Progenitor cell of endocrine pancreas (in vitro differentiated cells): Measurements from ENCODE around the gene CASD1. TPM values are rescaled to one million over a fixed set of nuclear protein-coding genes. Genes with fewer than 3 reads are reported as not detected.

Experiments used
- DNase-seq: peaks from one replicate; pipeline ENCODE4 v3.0.0; 2021; ENCODE audit warnings: low spot score; ENCODE audit not compliant: unreplicated experiment
- H3K27ac Mint-ChIP-seq: 2 replicates; pipeline ENCODE4 v1.8.0; 2021; ENCODE audit warnings: mild to moderate bottlenecking, moderate library complexity, mixed read lengths
- H3K27me3 Mint-ChIP-seq: 2 replicates; pipeline ENCODE4 v1.8.0; 2021; ENCODE audit warnings: mixed read lengths
- H3K36me3 Mint-ChIP-seq: 2 replicates; pipeline ENCODE4 v1.8.0; 2022; ENCODE audit warnings: mixed read lengths; ENCODE audit not compliant: insufficient read depth
- H3K4me1 Mint-ChIP-seq: 2 replicates; pipeline ENCODE4 v1.8.0; 2021; ENCODE audit warnings: low read depth, mixed read lengths
- H3K4me3 Mint-ChIP-seq: 2 replicates; pipeline ENCODE4 v1.8.0; 2021; ENCODE audit warnings: low read depth, mild to moderate bottlenecking, moderate library complexity, mixed read lengths
- H3K9me3 Mint-ChIP-seq: 2 replicates; pipeline ENCODE4 v1.8.0; 2021; ENCODE audit warnings: low read depth, mixed read lengths
- CTCF ChIP-seq: fragments of 200-600 bp; sonication (generic); IDR thresholded peaks from one replicate; pipeline ENCODE4 v1.5.0; 2021; ENCODE audit warnings: antibody characterized with exemption, mild to moderate bottlenecking; ENCODE audit not compliant: unreplicated experiment
- total RNA-seq: library from RNA; stranded (reverse); gene quantifications from 2 replicates; pipeline ENCODE4 v1.2.1, GENCODE V29; 2021

CASD1 gene
- total RNA-seq, 1 donor from 2014 or later = 46.5 TPM

GRCh38 chr7:94565247-94565894, 55.8 kb downstream of the CASD1 start:
- no peak for TF ChIP-seq CTCF
- Mint-ChIP-seq H3K27ac (no peak overlapping the region), H3K4me3 (no peak overlapping the region), H3K27me3 (no peaks in the 10 kb centered on the region), H3K36me3 (no peaks in the 10 kb centered on the region), H3K4me1 (no peaks in the 10 kb centered on the region), H3K9me3 (peaks cover 7% of the 10 kb centered on the region)
- DNase-seq = no peak

- peaks cover 8% of the 10 kb centered on the region for H3K9me3 Mint-ChIP-seq
- no peak overlapping the region for H3K27ac Mint-ChIP-seq
- no peak overlapping the region for H3K4me3 Mint-ChIP-seq
- no peaks in the 10 kb centered on the region for H3K27me3 Mint-ChIP-seq
- no peak for TF ChIP-seq CTCF
- no peaks in the 10 kb centered on the region for H3K4me1 Mint-ChIP-seq
- H3K36me3 Mint-ChIP-seq = peaks cover 5% of the 10 kb centered on the region
- no peak for DNase-seq
Measured at GRCh38 chr7:94567396-94567795, 57.8 kb downstream of the CASD1 start.

GRCh38 chr7:94571816-94572215, 62.2 kb downstream of the CASD1 start:
- H3K4me3 Mint-ChIP-seq = no peak overlapping the region
- no peak for DNase-seq
- peaks cover 36% of the 10 kb centered on the region for H3K9me3 Mint-ChIP-seq
- H3K27ac Mint-ChIP-seq = no peak overlapping the region
- H3K36me3 Mint-ChIP-seq = peaks cover 40% of the 10 kb centered on the region
- H3K4me1 Mint-ChIP-seq = no peaks in the 10 kb centered on the region
- no peaks in the 10 kb centered on the region for H3K27me3 Mint-ChIP-seq
- TF ChIP-seq CTCF = no peak

- Mint-ChIP-seq H3K27ac (no peak overlapping the region), H3K4me1 (peaks cover 5% of the 10 kb centered on the region), H3K27me3 (no peaks in the 10 kb centered on the region), H3K36me3 (peaks cover 63% of the 10 kb centered on the region), H3K9me3 (peaks cover 37% of the 10 kb centered on the region), H3K4me3 (no peak overlapping the region)
- TF ChIP-seq CTCF = no peak
- DNase-seq = no peak
Measured at GRCh38 chr7:94575646-94576045, 66.0 kb downstream of the CASD1 start.

- peaks cover 5% of the 10 kb centered on the region for H3K4me1 Mint-ChIP-seq
- no peaks in the 10 kb centered on the region for H3K27me3 Mint-ChIP-seq
- no peak overlapping the region for H3K27ac Mint-ChIP-seq
- peaks cover 38% of the 10 kb centered on the region for H3K9me3 Mint-ChIP-seq
- H3K4me3 Mint-ChIP-seq = no peak overlapping the region
- TF ChIP-seq CTCF = no peak
- H3K36me3 Mint-ChIP-seq = peaks cover 61% of the 10 kb centered on the region
- no peak for DNase-seq
Measured at GRCh38 chr7:94576316-94576715, 66.7 kb downstream of the CASD1 start.
